Suprapubic skin (tissue), 4 donors: ENCODE data around the gene EIF2AK3.

Experiments used
- POLR2A ChIP-seq, 2 donors: fragments of 450-650 bp; IDR thresholded peaks; one replicate each; pipeline ENCODE4 v1.6.1; 2017; ENCODE audit warnings: antibody characterized with exemption in 2 of 2, mild to moderate bottlenecking in 2 of 2, moderate library complexity in 2 of 2
- POLR2AphosphoS5 ChIP-seq, 3 donors: sonication (generic); formaldehyde crosslinking; IDR thresholded peaks; one replicate each; pipeline ENCODE4 v1.6.1; 2017; ENCODE audit warnings: antibody characterized with exemption in 3 of 3
- TF ChIP-seq, protein P1 (sequence below), 2 donors: fragments of 200-600 bp in 1 of 2; fragments of 450-650 bp in 1 of 2; sonication (generic) in 1 of 2; IDR thresholded peaks; one replicate each; pipeline ENCODE4 v1.5.1; 2016 to 2019; ENCODE audit warnings: antibody characterized with exemption in 2 of 2, mild to moderate bottlenecking in 1 of 2, moderate library complexity in 1 of 2

DNA sequence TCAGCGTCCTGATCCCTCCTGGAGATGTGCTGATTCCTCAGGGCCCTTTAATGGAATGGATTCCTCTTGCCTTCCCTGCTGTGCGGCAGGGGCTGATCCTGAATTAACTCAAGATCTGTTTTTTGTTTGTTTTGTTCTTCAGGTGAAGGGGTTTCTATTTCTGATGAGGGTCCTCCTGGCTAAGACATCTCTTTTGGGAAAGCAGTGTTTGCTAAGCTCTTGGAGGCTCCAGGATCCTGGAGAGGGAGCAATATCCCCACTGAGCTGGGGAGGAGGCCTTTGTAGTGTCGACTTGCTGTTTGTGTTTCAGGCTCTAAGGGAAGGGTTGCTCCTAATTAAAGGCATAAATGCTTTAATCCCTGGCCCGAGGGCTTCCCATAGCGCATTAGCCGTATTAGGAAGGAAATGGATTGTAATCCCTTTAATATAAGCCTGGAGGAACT lies 109.5 kb downstream of the EIF2AK3 start:
- TF ChIP-seq, protein P1, sequence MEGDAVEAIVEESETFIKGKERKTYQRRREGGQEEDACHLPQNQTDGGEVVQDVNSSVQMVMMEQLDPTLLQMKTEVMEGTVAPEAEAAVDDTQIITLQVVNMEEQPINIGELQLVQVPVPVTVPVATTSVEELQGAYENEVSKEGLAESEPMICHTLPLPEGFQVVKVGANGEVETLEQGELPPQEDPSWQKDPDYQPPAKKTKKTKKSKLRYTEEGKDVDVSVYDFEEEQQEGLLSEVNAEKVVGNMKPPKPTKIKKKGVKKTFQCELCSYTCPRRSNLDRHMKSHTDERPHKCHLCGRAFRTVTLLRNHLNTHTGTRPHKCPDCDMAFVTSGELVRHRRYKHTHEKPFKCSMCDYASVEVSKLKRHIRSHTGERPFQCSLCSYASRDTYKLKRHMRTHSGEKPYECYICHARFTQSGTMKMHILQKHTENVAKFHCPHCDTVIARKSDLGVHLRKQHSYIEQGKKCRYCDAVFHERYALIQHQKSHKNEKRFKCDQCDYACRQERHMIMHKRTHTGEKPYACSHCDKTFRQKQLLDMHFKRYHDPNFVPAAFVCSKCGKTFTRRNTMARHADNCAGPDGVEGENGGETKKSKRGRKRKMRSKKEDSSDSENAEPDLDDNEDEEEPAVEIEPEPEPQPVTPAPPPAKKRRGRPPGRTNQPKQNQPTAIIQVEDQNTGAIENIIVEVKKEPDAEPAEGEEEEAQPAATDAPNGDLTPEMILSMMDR (IDR thresholded peaks at IDR 0.05), result no peak
- TF ChIP-seq POLR2A (IDR thresholded peaks at IDR 0.05), result no peak
- TF ChIP-seq POLR2AphosphoS5 (IDR thresholded peaks at IDR 0.05), result no peak
